PFSK-1 (cell line): ENCODE results near the gene ERC2.

ENCODE experiments used
- FOXP2 ChIP-seq: optimal IDR thresholded peaks from 2 replicates; pipeline ENCODE3; 2011; ENCODE audit warnings: borderline replicate concordance, control low read depth, inconsistent platforms; ENCODE audit not compliant: insufficient read depth; ENCODE audit errors: extremely low read length, extremely low read depth
- POLR2AphosphoS5 ChIP-seq: IDR thresholded peaks from 2 replicates; pipeline ENCODE4 v1.6.1; 2012; ENCODE audit warnings: low read depth, mild to moderate bottlenecking, control low read depth, low read length, moderate library complexity
- REST ChIP-seq, 2 experiments: IDR thresholded peaks; 2 replicates each; pipeline versions ENCODE4 v1.6.1 to v1.8.0; 2011 to 2012; ENCODE audit warnings: low read depth in 2 of 2, low read length in 2 of 2, control low read depth in 1 of 2, inconsistent platforms in 1 of 2, mild to moderate bottlenecking in 1 of 2, moderate library complexity in 1 of 2; ENCODE audit not compliant: insufficient read depth in 1 of 2
- SIN3A ChIP-seq: IDR thresholded peaks from 2 replicates; pipeline ENCODE4 v1.6.1; 2012; ENCODE audit warnings: mild to moderate bottlenecking, low read length, moderate library complexity, borderline replicate concordance; ENCODE audit not compliant: insufficient read depth
- TAF1 ChIP-seq: IDR thresholded peaks from 2 replicates; pipeline ENCODE4 v1.6.1; 2012; ENCODE audit warnings: low read length, control low read depth, borderline replicate concordance; ENCODE audit not compliant: insufficient read depth

The ERC2 gene

DNA sequence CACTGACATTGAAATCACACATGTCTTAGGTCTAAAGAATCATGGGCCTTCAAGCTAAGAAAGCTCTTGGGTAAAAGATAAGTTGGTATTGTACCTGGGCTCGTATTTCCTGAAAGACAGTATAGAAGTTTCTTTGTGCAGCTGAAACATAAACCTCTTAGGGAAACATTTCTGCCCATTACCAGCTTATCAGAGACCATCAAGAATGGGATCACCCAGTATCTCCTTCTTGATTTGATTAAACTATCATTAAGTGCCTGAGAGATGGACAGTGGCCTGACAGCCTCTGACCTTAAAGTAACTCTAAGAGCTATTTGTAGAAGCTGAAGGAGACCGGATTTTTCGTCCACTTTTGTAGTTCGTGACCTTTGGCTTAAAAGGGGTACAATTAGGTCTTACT, 265.3 kb downstream of the ERC2 start:
- TF ChIP-seq SIN3A (no peak), TAF1 (no peak), FOXP2 (no peak), REST (IDR thresholded peaks at IDR 0.05; ENCODE audit: insufficient read depth in 1 of 2, low read depth in 2 of 2, low read length in 2 of 2) (no peak), POLR2AphosphoS5 (no peak)

- no peak for TF ChIP-seq TAF1
Observed at GRCh38 chr3:56201407-56201806, 266.9 kb downstream of the ERC2 start.

DNA sequence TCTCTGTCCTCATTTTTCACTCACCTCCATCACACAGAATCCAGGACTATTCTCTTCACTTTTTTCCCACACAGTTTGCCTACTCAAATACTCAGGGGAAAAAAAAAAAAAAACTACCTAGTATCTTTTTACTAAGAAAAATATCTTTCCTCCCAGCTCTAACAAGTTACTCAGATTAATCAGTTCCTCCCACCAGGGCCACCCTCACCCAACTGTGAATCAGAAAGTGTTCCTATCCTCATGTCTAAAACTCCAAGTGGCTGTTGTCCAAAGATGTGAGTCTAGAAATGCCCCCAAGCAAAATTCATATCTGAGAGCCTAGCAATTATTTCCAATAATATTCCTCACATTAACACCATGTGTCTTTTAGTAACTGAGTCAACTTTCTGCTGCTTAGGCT, 268.0 kb downstream of the ERC2 start:
- TF ChIP-seq TAF1, result no peak
- TF ChIP-seq FOXP2, result no peak
- TF ChIP-seq POLR2AphosphoS5, result no peak
- no peak for TF ChIP-seq SIN3A
- TF ChIP-seq REST (IDR thresholded peaks at IDR 0.05; ENCODE audit: insufficient read depth in 1 of 2, low read depth in 2 of 2, low read length in 2 of 2), result no peak

DNA sequence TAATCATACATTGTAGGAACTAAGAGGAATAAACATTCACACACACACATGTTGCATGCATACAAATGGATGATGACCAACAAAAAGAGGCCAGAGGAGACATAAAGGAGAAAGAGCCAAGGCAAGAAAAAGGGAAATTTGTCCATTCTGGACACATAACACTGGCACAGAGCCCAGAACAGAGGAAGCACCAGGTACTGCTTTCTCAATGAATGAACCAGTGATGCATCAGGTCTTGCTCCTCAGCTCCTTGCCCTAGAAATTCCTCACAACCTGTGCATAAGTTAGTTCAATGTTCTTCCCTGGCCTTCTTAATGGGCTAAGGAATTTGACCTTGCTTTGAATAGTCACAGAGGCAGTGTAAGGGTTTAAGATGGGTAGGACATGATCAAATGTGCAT, 270.3 kb downstream of the ERC2 start:
- TF ChIP-seq REST (IDR thresholded peaks at IDR 0.05; ENCODE audit: insufficient read depth in 1 of 2, low read depth in 2 of 2, low read length in 2 of 2), result no peak
- TF ChIP-seq FOXP2, result no peak
- TF ChIP-seq POLR2AphosphoS5, result no peak
- no peak for TF ChIP-seq SIN3A
- TF ChIP-seq TAF1, result no peak

DNA sequence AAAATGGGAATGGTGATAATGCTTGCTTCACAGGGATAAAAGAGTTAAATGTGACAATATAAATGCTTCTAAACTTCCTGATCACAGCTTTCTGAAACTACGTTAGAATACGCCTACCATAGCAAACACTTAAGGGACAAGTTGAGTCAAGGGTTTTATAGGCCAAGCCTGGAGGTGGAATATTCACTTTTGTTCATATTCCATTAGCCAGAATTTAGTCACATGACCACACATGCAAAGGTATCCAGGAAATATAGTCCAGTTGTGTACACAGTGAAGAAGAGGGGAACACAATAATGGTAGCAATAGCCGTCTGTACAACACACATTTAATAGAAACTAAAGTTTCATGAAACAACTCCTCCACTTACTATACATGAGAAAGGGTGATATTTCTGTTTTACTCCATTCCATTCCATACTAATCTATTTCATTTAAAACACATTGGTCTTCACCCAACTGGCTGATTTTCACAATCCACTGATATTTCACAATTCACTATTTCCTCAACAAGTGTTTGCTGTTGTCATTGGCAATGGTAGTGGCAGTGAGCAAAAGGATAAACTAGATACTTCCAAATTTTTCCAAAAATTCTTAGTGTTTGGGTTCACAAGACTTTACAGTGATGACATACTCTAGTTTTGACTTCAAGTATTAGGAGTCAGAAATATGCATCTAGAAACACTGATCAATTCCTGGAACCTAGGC, 270.9 kb downstream of the ERC2 start:
- TF ChIP-seq TAF1 (no peak), SIN3A (no peak), POLR2AphosphoS5 (no peak), REST (IDR thresholded peaks at IDR 0.05; ENCODE audit: insufficient read depth in 1 of 2, low read depth in 2 of 2, low read length in 2 of 2) (no peak), FOXP2 (no peak)
